HG03196 (cell line): ENCODE measurements around the gene PLEKHG7.
"Not testable (repeated sequence)": the region's sequence is repeated elsewhere in the genome, so short reads cannot be mapped to it uniquely, and the experiment has no call there.

Experiments used
- ATAC-seq: cut with Tn5 transposase; IDR thresholded peaks from one replicate; pipeline ENCODE4 v1.9.1; 2021; ENCODE audit not compliant: unreplicated experiment

Gene PLEKHG7

GRCh38 chr12:92794356-92794755, 91.6 kb downstream of the PLEKHG7 start:
- not testable (repeated sequence) for ATAC-seq

- ATAC-seq: no peak
These were observed 92.0 kb downstream of the PLEKHG7 start for GRCh38 chr12:92794814-92795213.

DNA sequence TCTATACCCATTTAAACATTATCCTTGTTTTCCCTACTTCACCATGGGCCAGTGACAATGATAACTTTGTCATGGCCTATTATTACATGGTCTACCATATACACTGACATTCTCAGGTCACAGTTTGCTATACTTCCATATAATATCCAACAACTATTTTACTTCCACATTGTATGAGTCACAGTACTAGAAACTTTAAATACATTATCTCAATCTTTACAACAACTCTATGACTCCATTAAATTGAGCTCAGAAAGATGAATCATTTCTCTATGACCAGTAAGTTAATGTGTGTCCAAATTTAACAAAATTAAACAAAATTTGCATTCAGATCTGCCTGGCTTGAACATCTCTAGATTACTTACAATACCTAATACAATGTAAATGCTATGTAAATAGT, 93.9 kb downstream of the PLEKHG7 start:
- no peak for ATAC-seq

DNA sequence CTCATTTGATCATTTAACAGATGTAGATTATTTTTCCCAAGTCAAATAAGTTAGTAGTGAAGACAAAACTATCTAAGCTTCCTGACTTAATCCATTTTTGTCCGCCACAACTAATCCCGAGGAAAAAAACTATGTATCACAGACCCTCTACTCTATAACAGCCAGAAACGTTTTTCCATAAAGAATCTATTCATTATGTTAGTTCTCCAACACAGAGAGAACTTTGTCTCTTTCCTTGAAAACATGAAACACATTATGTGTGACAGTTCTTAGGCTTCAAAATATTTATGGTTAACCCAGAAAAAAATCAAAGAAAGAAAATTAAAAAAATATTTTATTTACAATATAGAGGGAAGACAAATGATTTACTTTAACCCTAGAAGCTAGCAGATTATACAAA, 100.1 kb downstream of the PLEKHG7 start:
- ATAC-seq: no peak

GRCh38 chr12:92803903-92804302, 101.1 kb downstream of the PLEKHG7 start:
- ATAC-seq: no peak

DNA sequence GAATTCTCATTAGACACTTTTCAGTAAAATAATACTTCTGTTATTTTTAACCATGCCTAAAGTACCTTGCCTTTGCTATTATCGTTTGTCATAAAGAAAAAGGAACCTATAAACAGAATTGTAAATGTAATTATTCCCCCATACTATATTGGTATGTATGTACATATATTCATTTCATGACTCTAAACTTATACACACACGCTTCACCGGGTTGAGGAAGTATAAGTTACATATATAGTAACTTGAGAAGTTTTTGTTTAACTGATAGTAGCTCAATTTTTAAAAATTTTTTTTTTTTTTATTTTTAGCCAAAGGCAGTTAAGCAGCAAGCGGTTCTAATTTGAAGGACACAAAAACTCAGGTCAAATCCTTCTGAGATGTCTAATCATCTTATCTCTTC, 107.6 kb downstream of the PLEKHG7 start:
- no peak for ATAC-seq

DNA sequence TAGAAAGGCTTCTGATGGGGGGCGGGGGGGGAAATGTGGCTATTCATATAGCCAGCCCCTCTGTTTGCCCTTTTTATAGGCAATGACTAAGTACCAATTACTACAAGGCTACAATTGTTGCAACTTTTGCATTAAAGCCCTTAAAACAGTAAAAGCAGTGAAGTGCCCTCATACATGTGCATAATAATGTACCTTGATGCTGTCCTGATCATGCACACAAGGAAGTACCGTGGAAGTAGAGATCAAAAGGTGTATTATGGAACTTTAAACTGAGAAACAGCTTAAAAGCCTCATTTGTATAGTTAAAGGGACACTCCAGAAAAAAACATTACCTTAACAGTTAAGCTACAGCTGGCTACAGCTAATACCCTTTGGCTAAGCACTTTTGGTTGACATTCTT, 111.8 kb downstream of the PLEKHG7 start:
- no peak for ATAC-seq

GRCh38 chr12:92821142-92821541, 118.4 kb downstream of the PLEKHG7 start:
- ATAC-seq: no peak
